ENCODE data around the gene MAL.

The MAL gene

DNA sequence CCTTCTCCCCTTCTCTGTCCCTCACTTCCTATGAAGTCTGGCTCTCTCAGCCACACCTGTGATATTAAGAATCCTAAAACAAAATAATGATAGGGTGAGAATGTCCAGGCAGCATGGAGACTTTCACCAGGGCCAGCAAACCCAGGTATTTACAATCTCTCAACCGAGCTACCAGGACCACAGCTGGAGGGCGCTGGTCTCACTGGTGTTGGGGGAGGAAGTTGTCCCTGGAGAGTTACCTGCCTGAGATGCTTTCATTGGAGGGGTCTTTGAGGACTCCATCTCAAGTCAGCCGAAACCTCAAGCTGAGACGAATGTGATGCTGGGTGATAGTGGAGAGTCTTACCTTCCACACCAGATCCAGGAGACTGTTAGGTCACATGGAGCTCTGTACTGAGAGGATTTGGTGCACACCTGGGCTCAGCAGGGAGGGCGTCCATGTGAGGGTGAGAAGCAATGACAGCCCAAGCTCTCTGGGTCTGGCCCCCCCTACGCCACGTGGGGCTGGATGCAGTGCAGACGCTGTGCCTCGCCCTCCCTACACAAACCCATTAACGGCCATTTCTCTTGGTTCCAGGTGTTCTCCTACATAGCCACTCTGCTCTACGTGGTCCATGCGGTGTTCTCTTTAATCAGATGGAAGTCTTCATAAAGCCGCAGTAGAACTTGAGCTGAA, 27.4 kb downstream of the MAL start:
- TF ChIP-seq TOX (CRISPR knock-in tag; IDR thresholded peaks at IDR 0.05; ENCODE audit: borderline replicate concordance) (no peak), ZNF8 (CRISPR knock-in tag; IDR thresholded peaks at IDR 0.05) (no peak), OSR1 (CRISPR knock-in tag; IDR thresholded peaks at IDR 0.05) (no peak), PPARA (CRISPR knock-in tag; IDR thresholded peaks at IDR 0.05; ENCODE audit: borderline replicate concordance) (no peak), BACH2 (CRISPR knock-in tag; IDR thresholded peaks at IDR 0.05; ENCODE audit: borderline replicate concordance) (no peak), ZNF70 (CRISPR knock-in tag; IDR thresholded peaks at IDR 0.05) (no peak)
- TF ChIP-seq, protein P1, sequence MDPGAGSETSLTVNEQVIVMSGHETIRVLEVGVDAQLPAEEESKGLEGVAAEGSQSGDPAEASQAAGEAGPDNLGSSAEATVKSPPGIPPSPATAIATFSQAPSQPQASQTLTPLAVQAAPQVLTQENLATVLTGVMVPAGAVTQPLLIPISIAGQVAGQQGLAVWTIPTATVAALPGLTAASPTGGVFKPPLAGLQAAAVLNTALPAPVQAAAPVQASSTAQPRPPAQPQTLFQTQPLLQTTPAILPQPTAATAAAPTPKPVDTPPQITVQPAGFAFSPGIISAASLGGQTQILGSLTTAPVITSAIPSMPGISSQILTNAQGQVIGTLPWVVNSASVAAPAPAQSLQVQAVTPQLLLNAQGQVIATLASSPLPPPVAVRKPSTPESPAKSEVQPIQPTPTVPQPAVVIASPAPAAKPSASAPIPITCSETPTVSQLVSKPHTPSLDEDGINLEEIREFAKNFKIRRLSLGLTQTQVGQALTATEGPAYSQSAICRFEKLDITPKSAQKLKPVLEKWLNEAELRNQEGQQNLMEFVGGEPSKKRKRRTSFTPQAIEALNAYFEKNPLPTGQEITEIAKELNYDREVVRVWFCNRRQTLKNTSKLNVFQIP (CRISPR knock-in tag; IDR thresholded peaks at IDR 0.05; ENCODE audit: borderline replicate concordance, low read depth), result no peak
- ATAC-seq, result no peak

DNA sequence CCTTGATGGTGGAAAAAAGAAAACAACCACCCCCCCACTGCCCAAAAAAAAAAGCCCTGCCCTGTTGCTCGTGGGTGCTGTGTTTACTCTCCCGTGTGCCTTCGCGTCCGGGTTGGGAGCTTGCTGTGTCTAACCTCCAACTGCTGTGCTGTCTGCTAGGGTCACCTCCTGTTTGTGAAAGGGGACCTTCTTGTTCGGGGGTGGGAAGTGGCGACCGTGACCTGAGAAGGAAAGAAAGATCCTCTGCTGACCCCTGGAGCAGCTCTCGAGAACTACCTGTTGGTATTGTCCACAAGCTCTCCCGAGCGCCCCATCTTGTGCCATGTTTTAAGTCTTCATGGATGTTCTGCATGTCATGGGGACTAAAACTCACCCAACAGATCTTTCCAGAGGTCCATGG, 28.0 kb downstream of the MAL start:
- TF ChIP-seq ZFP3 (CRISPR knock-in tag; IDR thresholded peaks at IDR 0.05), result no peak
- no peak for TF ChIP-seq SNAI2 (CRISPR knock-in tag; IDR thresholded peaks at IDR 0.05)
- TF ChIP-seq ZC3H10 (CRISPR knock-in tag; IDR thresholded peaks at IDR 0.05), result no peak
- TF ChIP-seq, protein P2, sequence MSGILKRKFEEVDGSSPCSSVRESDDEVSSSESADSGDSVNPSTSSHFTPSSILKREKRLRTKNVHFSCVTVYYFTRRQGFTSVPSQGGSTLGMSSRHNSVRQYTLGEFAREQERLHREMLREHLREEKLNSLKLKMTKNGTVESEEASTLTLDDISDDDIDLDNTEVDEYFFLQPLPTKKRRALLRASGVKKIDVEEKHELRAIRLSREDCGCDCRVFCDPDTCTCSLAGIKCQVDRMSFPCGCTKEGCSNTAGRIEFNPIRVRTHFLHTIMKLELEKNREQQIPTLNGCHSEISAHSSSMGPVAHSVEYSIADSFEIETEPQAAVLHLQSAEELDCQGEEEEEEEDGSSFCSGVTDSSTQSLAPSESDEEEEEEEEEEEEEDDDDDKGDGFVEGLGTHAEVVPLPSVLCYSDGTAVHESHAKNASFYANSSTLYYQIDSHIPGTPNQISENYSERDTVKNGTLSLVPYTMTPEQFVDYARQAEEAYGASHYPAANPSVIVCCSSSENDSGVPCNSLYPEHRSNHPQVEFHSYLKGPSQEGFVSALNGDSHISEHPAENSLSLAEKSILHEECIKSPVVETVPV (CRISPR knock-in tag; IDR thresholded peaks at IDR 0.05), result no peak
- TF ChIP-seq, protein P3, sequence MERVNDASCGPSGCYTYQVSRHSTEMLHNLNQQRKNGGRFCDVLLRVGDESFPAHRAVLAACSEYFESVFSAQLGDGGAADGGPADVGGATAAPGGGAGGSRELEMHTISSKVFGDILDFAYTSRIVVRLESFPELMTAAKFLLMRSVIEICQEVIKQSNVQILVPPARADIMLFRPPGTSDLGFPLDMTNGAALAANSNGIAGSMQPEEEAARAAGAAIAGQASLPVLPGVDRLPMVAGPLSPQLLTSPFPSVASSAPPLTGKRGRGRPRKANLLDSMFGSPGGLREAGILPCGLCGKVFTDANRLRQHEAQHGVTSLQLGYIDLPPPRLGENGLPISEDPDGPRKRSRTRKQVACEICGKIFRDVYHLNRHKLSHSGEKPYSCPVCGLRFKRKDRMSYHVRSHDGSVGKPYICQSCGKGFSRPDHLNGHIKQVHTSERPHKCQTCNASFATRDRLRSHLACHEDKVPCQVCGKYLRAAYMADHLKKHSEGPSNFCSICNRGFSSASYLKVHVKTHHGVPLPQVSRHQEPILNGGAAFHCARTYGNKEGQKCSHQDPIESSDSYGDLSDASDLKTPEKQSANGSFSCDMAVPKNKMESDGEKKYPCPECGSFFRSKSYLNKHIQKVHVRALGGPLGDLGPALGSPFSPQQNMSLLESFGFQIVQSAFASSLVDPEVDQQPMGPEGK (CRISPR knock-in tag; IDR thresholded peaks at IDR 0.05; ENCODE audit: borderline replicate concordance), result no peak
- no peak for TF ChIP-seq RARB (CRISPR knock-in tag; IDR thresholded peaks at IDR 0.05)
- TF ChIP-seq ARNTL (CRISPR knock-in tag; IDR thresholded peaks at IDR 0.05; ENCODE audit: borderline replicate concordance, low read depth), result no peak
- no peak for TF ChIP-seq TCF4 (CRISPR knock-in tag; IDR thresholded peaks at IDR 0.05; ENCODE audit: borderline replicate concordance)
- no peak for TF ChIP-seq ZNF8 (CRISPR knock-in tag; IDR thresholded peaks at IDR 0.05)
- no peak for TF ChIP-seq TOX (CRISPR knock-in tag; IDR thresholded peaks at IDR 0.05; ENCODE audit: borderline replicate concordance)
- no peak for TF ChIP-seq OSR1 (CRISPR knock-in tag; IDR thresholded peaks at IDR 0.05)
- no peak for TF ChIP-seq BACH2 (CRISPR knock-in tag; IDR thresholded peaks at IDR 0.05; ENCODE audit: borderline replicate concordance)
- TF ChIP-seq ZFP30 (CRISPR knock-in tag; IDR thresholded peaks at IDR 0.05), result no peak
- no peak for TF ChIP-seq PPARA (CRISPR knock-in tag; IDR thresholded peaks at IDR 0.05; ENCODE audit: borderline replicate concordance)
- TF ChIP-seq CSDC2 (CRISPR knock-in tag; IDR thresholded peaks at IDR 0.05), result no peak
- TF ChIP-seq GLIS3 (CRISPR knock-in tag; IDR thresholded peaks at IDR 0.05), result no peak
- no peak for TF ChIP-seq ZNF565 (CRISPR knock-in tag; conservative IDR thresholded peaks at IDR 0.05; ENCODE audit: low read depth)
- TF ChIP-seq, protein P4, sequence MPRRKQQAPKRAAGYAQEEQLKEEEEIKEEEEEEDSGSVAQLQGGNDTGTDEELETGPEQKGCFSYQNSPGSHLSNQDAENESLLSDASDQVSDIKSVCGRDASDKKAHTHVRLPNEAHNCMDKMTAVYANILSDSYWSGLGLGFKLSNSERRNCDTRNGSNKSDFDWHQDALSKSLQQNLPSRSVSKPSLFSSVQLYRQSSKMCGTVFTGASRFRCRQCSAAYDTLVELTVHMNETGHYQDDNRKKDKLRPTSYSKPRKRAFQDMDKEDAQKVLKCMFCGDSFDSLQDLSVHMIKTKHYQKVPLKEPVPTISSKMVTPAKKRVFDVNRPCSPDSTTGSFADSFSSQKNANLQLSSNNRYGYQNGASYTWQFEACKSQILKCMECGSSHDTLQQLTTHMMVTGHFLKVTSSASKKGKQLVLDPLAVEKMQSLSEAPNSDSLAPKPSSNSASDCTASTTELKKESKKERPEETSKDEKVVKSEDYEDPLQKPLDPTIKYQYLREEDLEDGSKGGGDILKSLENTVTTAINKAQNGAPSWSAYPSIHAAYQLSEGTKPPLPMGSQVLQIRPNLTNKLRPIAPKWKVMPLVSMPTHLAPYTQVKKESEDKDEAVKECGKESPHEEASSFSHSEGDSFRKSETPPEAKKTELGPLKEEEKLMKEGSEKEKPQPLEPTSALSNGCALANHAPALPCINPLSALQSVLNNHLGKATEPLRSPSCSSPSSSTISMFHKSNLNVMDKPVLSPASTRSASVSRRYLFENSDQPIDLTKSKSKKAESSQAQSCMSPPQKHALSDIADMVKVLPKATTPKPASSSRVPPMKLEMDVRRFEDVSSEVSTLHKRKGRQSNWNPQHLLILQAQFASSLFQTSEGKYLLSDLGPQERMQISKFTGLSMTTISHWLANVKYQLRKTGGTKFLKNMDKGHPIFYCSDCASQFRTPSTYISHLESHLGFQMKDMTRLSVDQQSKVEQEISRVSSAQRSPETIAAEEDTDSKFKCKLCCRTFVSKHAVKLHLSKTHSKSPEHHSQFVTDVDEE (CRISPR knock-in tag; IDR thresholded peaks at IDR 0.05), result no peak
- no peak for TF ChIP-seq ESRRG (CRISPR knock-in tag; IDR thresholded peaks at IDR 0.05)
- TF ChIP-seq ISL1 (CRISPR knock-in tag; IDR thresholded peaks at IDR 0.05), result no peak
- ATAC-seq, result no peak

DNA sequence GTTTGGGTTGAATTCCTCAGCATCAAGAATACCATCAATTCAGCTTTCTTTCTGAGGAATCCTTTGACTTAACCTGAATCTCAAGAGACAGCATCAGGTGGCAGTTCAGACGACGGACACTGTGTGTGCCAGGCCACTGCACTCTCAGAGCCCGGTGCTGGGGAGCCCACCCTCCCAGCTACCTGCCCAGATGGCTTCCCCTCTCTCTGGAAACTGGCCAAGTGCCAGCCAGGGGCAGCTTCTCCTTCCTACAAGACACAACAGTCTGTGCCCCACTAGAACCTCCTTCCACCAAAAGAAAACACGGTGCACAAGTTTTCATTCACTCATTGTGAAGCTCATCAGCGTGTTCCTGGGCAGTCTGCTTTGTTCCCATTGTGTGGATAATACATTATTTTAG, 28.5 kb downstream of the MAL start:
- TF ChIP-seq GLIS3 (CRISPR knock-in tag; IDR thresholded peaks at IDR 0.05) (no peak), ZFP3 (CRISPR knock-in tag; IDR thresholded peaks at IDR 0.05) (no peak), TOX (CRISPR knock-in tag; IDR thresholded peaks at IDR 0.05; ENCODE audit: borderline replicate concordance) (no peak), ZC3H10 (CRISPR knock-in tag; IDR thresholded peaks at IDR 0.05) (no peak), ZNF8 (CRISPR knock-in tag; IDR thresholded peaks at IDR 0.05) (no peak)
- ATAC-seq, result no peak
